ENCODE results near the gene AKAP5.

AKAP5 gene, protein sequence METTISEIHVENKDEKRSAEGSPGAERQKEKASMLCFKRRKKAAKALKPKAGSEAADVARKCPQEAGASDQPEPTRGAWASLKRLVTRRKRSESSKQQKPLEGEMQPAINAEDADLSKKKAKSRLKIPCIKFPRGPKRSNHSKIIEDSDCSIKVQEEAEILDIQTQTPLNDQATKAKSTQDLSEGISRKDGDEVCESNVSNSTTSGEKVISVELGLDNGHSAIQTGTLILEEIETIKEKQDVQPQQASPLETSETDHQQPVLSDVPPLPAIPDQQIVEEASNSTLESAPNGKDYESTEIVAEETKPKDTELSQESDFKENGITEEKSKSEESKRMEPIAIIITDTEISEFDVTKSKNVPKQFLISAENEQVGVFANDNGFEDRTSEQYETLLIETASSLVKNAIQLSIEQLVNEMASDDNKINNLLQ

DNA sequence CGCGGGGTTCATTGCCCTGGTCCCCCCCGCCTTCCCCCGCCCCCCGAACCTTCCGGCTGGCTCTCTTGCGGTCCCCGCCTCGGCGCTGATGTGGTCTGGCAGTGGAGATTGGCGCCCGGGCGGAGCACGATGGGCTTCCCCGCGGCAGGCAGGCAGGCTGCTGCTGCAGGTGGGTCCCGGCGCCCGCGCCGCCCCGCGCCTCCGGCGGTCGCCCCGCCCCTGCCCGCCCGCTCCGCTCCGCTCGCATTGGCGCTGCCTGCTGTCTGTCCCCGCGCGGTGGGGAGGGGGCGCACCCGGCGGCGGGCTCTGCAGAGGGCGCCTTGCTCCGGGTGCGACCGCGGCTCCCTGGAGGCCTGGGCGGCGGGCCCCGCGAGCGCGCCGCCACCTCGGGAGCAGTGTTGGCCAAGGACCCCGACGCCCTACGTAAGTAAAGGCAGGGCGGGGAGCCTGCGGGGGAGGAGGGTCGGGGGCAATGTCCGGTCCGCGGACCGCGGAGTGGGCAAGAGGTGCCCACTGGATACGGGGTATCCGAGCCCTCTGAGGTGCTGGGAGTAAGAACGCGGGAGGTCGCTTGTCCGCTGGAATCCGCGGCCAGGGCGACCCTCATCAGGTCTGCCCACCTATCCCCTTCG, at the start of gene AKAP5:
Gene AKAP5, plus strand, starts transcription at position 309 of the 632 bp plus-strand sequence. CDS start 2,896 bp downstream, outside the sequence.
- FAIRE-seq: no peak
- peak; percentile 52 for DNase-seq (ENCODE audit: insufficient read length, low spot score)
- TF ChIP-seq, protein P1, sequence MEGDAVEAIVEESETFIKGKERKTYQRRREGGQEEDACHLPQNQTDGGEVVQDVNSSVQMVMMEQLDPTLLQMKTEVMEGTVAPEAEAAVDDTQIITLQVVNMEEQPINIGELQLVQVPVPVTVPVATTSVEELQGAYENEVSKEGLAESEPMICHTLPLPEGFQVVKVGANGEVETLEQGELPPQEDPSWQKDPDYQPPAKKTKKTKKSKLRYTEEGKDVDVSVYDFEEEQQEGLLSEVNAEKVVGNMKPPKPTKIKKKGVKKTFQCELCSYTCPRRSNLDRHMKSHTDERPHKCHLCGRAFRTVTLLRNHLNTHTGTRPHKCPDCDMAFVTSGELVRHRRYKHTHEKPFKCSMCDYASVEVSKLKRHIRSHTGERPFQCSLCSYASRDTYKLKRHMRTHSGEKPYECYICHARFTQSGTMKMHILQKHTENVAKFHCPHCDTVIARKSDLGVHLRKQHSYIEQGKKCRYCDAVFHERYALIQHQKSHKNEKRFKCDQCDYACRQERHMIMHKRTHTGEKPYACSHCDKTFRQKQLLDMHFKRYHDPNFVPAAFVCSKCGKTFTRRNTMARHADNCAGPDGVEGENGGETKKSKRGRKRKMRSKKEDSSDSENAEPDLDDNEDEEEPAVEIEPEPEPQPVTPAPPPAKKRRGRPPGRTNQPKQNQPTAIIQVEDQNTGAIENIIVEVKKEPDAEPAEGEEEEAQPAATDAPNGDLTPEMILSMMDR (IDR thresholded peaks at IDR 0.05; ENCODE audit: insufficient read depth, missing control alignments): peak; percentile 6

DNA sequence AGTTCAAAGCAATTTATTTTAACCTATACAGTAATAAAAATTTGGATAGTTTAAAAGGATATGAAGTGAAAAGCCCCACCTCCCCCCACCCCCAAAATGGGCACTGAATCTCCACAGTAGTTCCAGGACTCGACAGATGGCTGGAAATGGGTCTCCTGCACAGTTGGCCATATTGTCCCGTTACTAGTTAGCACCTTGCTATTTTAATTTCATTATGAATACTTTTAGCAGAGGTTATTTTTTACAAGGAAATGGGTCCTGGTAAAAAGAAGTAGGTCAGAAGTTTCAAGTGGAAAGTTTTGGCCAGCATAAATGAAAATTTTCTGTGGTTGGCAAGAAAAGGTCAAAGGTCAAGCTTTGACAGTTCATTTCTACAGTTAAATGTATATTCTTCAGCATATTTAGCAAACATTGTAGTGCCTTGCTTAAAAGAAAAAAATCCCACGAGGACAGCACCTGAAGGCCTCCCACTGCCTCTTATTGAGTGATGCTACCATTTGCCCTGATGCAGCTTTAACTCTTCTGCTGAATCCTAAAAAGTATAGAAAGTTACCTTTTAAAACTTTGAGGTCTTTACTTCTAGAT, 48.9 kb upstream of the AKAP5 start:
- DNase-seq (ENCODE audit: insufficient read length, low spot score) (no peak), FAIRE-seq (no peak)
- TF ChIP-seq, protein P1 (IDR thresholded peaks at IDR 0.05; ENCODE audit: insufficient read depth, missing control alignments): no peak

DNA sequence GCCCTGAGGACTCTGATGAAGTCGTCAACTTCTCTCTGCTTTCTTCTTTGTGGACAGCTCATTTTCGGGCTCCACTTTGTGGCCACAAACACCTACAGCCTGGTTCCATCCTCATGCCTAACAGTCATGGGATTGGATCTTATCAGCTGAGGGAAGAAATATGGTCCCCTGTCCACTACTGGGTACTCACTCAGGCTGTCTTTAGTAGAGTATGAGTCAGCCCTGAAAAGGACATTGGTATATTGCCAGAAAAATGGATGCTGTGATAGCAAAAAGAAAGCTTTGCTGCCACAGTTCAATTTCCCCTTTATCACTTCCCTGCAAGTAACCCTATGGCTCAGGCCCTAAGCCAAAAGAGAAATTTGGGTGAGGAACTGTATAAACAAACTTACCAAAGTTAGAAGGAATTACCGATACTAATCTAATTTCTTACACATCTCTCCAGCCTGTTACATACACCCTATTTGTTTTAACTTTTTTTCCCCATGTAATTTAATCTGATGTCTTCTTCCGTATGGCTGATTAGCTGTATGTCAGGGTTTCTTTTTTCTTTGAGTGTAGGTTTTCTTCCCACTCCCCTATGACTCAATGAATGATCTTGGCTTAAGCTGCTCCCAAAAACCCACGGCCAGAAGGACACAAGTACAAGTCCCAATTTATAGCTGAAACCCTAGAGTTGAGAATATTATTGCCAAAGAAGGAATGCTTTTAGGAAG, 48.1 kb upstream of the AKAP5 start:
- DNase-seq (ENCODE audit: insufficient read length, low spot score) (no peak), FAIRE-seq (no peak)
- TF ChIP-seq, protein P1 (IDR thresholded peaks at IDR 0.05; ENCODE audit: insufficient read depth, missing control alignments): no peak

DNA sequence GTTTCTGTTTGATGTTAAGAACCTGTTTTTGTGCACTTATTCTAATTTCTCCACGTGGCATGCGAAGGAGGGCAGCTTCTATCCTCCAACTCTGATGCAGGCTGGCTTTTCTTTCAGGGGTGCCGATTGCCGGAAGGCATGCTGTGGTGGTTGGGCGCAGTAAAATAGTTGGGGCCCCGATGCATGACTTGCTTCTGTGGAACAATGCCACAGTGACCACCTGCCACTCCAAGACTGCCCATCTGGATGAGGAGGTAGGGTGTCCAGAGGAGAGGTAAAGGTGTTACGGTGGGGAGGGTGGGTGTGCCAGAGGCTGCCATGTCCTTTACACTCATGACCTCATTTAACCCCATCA, 47.6 kb upstream of the AKAP5 start:
- DNase-seq (ENCODE audit: insufficient read length, low spot score): no peak
- TF ChIP-seq, protein P1 (IDR thresholded peaks at IDR 0.05; ENCODE audit: insufficient read depth, missing control alignments): no peak
- FAIRE-seq: no peak

DNA sequence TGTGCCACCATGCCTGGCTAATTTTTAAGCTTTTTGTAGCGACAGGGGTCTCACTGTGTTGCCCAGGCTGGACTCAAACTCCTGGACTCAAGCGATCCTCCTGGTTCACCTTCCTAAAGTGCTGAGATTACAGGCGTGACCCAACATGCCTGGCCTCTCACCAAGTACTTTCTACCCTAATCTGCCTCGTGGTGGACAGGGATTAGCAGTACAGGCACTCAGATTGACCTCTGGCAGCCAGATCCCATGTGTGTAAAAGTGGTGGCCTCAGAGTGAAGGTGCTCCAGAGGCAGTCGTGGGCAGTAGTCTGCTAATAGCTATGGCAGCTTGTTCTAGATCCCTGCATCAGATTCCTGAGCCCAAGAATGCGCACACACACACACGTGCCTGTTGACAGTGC, 46.3 kb upstream of the AKAP5 start:
- TF ChIP-seq, protein P1 (IDR thresholded peaks at IDR 0.05; ENCODE audit: insufficient read depth, missing control alignments): no peak
- no peak for FAIRE-seq
- no peak for DNase-seq (ENCODE audit: insufficient read length, low spot score)

DNA sequence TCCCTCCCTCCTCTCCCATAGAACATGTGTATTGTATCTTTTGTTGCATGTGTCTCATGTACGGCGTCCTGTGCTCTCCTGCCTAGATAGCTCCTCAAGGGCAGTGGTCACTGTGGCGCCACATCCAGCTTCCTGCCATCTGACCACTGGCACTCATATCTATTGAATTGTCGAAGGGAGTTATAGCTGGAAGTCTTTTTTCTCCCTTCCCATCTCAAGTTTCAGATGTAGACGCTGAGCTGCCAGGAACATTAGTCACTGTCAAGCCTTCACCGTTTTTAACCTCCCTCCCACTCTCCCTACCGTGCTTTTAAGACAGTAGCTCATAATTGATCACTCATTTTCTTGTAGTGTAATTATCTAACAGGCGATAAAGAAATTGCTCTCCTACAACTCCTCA, 44.1 kb upstream of the AKAP5 start:
- FAIRE-seq (no peak), DNase-seq (ENCODE audit: insufficient read length, low spot score) (no peak)
- TF ChIP-seq, protein P1 (IDR thresholded peaks at IDR 0.05; ENCODE audit: insufficient read depth, missing control alignments): no peak
